Body of pancreas (tissue), 4 donors: Measurements from ENCODE around the gene INTS13.

Source experiments
- POLR2A ChIP-seq, 3 donors: fragments of 450-650 bp; IDR thresholded peaks; one replicate each; pipeline ENCODE4 v1.6.1; 2016; ENCODE audit warnings: antibody characterized with exemption in 3 of 3, mild to moderate bottlenecking in 2 of 3
- TF ChIP-seq, protein P1 (sequence below), 7 experiments: fragments of 450-650 bp in 4 of 7; fragments of 200-600 bp in 3 of 7; sonication (generic) in 3 of 7; IDR thresholded peaks; one replicate each; pipeline ENCODE4 v1.5.1; 2016 to 2019; ENCODE audit warnings: antibody characterized with exemption in 7 of 7

DNA sequence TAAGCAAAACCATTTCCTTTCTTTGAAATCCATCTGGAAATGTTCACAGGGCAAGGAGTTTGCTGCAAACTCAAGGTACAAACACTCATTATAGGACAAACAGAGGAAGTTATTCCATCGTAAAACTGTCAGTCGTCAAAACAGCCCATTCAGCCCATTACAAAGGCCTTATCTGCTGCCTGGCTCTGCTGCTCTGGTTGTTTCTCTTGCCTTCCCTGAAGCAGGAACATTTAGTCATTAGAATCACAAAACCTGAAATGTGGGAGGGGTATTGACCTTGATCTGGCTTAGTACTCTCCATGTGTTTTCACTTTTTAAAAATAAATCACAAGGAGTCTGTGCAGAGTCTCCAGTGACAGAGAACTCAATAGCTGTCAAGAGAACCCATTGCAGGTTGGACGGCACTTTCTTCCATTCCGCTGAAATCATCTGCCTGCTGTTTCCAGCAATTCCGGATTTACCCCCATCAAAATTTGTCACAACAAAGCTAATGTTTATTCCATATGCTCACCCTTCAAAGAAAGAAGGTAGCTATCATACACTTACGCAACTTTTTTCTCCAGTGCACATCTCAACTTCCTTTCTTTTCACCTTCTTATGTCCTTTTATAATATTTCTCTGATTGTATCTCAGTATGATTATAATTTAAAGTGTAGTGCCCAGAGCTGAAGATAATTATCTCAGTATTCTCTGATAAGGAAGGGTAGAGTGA lies 80.2 kb downstream of the INTS13 start:
- TF ChIP-seq, protein P1, sequence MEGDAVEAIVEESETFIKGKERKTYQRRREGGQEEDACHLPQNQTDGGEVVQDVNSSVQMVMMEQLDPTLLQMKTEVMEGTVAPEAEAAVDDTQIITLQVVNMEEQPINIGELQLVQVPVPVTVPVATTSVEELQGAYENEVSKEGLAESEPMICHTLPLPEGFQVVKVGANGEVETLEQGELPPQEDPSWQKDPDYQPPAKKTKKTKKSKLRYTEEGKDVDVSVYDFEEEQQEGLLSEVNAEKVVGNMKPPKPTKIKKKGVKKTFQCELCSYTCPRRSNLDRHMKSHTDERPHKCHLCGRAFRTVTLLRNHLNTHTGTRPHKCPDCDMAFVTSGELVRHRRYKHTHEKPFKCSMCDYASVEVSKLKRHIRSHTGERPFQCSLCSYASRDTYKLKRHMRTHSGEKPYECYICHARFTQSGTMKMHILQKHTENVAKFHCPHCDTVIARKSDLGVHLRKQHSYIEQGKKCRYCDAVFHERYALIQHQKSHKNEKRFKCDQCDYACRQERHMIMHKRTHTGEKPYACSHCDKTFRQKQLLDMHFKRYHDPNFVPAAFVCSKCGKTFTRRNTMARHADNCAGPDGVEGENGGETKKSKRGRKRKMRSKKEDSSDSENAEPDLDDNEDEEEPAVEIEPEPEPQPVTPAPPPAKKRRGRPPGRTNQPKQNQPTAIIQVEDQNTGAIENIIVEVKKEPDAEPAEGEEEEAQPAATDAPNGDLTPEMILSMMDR (IDR thresholded peaks at IDR 0.05), result no peak
- TF ChIP-seq POLR2A (IDR thresholded peaks at IDR 0.05), result no peak
